Jurkat, Clone E6-1 (cell line): ENCODE measurements around the gene PHOSPHO2.

Experiments
- DNase-seq: peaks from one replicate; pipeline ENCODE4 v3.0.0-alpha.2; 2011; ENCODE audit warnings: low read depth, low spot score
- H3K4me3 ChIP-seq: 2 replicates; pipeline ENCODE4 v1.5.1; 2011; ENCODE audit warnings: mild to moderate bottlenecking, low read length, control low read depth, moderate library complexity

Gene PHOSPHO2

DNA sequence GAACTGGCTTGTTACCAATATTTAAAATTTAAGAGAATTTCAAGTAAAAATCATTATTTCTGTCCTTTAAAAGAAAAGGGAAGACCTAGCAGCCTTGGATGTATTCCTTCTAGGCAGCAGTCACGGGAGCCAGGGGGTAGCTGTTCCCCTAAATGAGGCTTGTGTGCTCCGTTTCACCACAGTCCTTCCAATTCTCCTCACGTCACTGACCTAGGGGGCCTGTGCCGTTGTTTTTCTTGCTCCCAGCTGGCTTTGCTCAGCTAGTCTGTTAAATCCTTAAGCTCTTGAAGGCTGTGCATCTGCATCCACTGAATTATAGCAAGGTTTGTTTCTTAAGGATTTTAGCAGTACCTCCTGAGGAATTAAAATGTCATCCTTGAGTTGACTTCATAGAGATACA lies 49.3 kb downstream of the PHOSPHO2 start:
- H3K4me3 ChIP-seq, result no peak overlapping the region
- DNase-seq, result no peak

- DNase-seq, result no peak
- H3K4me3 ChIP-seq, result no peak overlapping the region
Measured at GRCh38 chr2:169746240-169746639, 52.0 kb downstream of the PHOSPHO2 start.

- no peak overlapping the region for H3K4me3 ChIP-seq
- DNase-seq, result no peak
Measured at GRCh38 chr2:169748319-169748718, 54.0 kb downstream of the PHOSPHO2 start.
